ENCODE measurements around the gene COL15A1. TPM values are rescaled to one million over a fixed set of nuclear protein-coding genes. Genes with fewer than 3 reads are reported as not detected.

The COL15A1 gene
- total RNA-seq, 1 experiment from 2014 or later, result 0.22 TPM

DNA sequence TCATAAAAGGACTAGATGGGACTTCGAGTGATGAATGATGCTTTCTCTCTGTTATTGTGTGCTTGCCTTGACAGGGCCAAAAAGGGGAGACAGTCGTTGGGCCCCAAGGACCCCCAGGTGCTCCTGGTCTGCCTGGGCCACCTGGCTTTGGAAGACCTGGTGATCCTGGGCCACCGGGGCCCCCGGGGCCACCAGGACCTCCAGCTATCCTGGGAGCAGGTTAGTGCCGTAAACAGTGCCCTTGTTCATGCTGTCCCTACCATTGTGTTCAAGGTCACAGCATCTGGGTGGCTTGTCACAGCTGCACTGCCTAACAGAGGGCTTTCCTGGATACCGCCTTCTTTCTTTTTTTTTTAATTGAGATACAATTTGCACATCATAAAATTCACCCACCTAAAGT is 112.5 kb downstream of the COL15A1 start:
- ATAC-seq (no peak), DNase-seq (ENCODE audit: low spot score) (no peak)
- Mint-ChIP-seq H3K27me3 (ENCODE audit: low read depth) (peaks cover 3% of the 10 kb centered on the region), H3K4me3 (no peak overlapping the region), H3K4me1 (no peaks in the 10 kb centered on the region), H3K36me3 (no peaks in the 10 kb centered on the region), H3K9me3 (0 out of 2 replicates have a peak, but pooled peaks cover 4% of the 10 kb centered on the region), H3K27ac (no peak overlapping the region)
- TF ChIP-seq ZNF671 (CRISPR knock-in tag; IDR thresholded peaks at IDR 0.05) (no peak), NFYB (CRISPR knock-in tag; conservative IDR thresholded peaks at IDR 0.05; ENCODE audit: low read depth) (no peak), ZNF396 (CRISPR knock-in tag; IDR thresholded peaks at IDR 0.05; ENCODE audit: borderline replicate concordance) (no peak), ATF1 (CRISPR knock-in tag; IDR thresholded peaks at IDR 0.05) (no peak), OVOL2 (CRISPR knock-in tag; IDR thresholded peaks at IDR 0.05; ENCODE audit: borderline replicate concordance) (no peak), NFE2L1 (CRISPR knock-in tag; IDR thresholded peaks at IDR 0.05) (no peak), SOX15 (CRISPR knock-in tag; IDR thresholded peaks at IDR 0.05) (no peak), NR2C2 (CRISPR knock-in tag; IDR thresholded peaks at IDR 0.05) (no peak), TP53 (CRISPR knock-in tag; IDR thresholded peaks at IDR 0.05) (no peak), ZNF416 (CRISPR knock-in tag; IDR thresholded peaks at IDR 0.05) (no peak), HMGA2 (CRISPR knock-in tag; IDR thresholded peaks at IDR 0.05) (no peak), ZBTB21 (CRISPR knock-in tag; IDR thresholded peaks at IDR 0.05; ENCODE audit: borderline replicate concordance) (no peak)
- TF ChIP-seq, protein P1, sequence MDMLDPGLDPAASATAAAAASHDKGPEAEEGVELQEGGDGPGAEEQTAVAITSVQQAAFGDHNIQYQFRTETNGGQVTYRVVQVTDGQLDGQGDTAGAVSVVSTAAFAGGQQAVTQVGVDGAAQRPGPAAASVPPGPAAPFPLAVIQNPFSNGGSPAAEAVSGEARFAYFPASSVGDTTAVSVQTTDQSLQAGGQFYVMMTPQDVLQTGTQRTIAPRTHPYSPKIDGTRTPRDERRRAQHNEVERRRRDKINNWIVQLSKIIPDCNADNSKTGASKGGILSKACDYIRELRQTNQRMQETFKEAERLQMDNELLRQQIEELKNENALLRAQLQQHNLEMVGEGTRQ (CRISPR knock-in tag; IDR thresholded peaks at IDR 0.05), result no peak
- TF ChIP-seq, protein P2, sequence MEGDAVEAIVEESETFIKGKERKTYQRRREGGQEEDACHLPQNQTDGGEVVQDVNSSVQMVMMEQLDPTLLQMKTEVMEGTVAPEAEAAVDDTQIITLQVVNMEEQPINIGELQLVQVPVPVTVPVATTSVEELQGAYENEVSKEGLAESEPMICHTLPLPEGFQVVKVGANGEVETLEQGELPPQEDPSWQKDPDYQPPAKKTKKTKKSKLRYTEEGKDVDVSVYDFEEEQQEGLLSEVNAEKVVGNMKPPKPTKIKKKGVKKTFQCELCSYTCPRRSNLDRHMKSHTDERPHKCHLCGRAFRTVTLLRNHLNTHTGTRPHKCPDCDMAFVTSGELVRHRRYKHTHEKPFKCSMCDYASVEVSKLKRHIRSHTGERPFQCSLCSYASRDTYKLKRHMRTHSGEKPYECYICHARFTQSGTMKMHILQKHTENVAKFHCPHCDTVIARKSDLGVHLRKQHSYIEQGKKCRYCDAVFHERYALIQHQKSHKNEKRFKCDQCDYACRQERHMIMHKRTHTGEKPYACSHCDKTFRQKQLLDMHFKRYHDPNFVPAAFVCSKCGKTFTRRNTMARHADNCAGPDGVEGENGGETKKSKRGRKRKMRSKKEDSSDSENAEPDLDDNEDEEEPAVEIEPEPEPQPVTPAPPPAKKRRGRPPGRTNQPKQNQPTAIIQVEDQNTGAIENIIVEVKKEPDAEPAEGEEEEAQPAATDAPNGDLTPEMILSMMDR (IDR thresholded peaks at IDR 0.05), result no peak
- TF ChIP-seq, protein P3, sequence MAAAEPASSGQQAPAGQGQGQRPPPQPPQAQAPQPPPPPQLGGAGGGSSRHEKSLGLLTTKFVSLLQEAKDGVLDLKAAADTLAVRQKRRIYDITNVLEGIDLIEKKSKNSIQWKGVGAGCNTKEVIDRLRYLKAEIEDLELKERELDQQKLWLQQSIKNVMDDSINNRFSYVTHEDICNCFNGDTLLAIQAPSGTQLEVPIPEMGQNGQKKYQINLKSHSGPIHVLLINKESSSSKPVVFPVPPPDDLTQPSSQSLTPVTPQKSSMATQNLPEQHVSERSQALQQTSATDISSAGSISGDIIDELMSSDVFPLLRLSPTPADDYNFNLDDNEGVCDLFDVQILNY (CRISPR knock-in tag; IDR thresholded peaks at IDR 0.05), result no peak
- TF ChIP-seq, protein P4, sequence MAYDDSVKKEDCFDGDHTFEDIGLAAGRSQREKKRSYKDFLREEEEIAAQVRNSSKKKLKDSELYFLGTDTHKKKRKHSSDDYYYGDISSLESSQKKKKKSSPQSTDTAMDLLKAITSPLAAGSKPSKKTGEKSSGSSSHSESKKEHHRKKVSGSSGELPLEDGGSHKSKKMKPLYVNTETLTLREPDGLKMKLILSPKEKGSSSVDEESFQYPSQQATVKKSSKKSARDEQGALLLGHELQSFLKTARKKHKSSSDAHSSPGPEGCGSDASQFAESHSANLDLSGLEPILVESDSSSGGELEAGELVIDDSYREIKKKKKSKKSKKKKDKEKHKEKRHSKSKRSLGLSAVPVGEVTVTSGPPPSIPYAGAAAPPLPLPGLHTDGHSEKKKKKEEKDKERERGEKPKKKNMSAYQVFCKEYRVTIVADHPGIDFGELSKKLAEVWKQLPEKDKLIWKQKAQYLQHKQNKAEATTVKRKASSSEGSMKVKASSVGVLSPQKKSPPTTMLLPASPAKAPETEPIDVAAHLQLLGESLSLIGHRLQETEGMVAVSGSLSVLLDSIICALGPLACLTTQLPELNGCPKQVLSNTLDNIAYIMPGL (CRISPR knock-in tag; IDR thresholded peaks at IDR 0.05), result no peak
- TF ChIP-seq, protein P5, sequence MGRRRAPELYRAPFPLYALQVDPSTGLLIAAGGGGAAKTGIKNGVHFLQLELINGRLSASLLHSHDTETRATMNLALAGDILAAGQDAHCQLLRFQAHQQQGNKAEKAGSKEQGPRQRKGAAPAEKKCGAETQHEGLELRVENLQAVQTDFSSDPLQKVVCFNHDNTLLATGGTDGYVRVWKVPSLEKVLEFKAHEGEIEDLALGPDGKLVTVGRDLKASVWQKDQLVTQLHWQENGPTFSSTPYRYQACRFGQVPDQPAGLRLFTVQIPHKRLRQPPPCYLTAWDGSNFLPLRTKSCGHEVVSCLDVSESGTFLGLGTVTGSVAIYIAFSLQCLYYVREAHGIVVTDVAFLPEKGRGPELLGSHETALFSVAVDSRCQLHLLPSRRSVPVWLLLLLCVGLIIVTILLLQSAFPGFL (CRISPR knock-in tag; IDR thresholded peaks at IDR 0.05; ENCODE audit: borderline replicate concordance), result no peak
- TF ChIP-seq, protein P6, sequence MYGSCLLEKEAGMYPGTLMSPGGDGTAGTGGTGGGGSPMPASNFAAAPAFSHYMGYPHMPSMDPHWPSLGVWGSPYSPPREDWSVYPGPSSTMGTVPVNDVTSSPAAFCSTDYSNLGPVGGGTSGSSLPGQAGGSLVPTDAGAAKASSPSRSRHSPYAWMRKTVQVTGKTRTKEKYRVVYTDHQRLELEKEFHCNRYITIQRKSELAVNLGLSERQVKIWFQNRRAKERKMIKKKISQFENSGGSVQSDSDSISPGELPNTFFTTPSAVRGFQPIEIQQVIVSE (CRISPR knock-in tag; IDR thresholded peaks at IDR 0.05; ENCODE audit: borderline replicate concordance), result no peak
- TF ChIP-seq, protein P7, sequence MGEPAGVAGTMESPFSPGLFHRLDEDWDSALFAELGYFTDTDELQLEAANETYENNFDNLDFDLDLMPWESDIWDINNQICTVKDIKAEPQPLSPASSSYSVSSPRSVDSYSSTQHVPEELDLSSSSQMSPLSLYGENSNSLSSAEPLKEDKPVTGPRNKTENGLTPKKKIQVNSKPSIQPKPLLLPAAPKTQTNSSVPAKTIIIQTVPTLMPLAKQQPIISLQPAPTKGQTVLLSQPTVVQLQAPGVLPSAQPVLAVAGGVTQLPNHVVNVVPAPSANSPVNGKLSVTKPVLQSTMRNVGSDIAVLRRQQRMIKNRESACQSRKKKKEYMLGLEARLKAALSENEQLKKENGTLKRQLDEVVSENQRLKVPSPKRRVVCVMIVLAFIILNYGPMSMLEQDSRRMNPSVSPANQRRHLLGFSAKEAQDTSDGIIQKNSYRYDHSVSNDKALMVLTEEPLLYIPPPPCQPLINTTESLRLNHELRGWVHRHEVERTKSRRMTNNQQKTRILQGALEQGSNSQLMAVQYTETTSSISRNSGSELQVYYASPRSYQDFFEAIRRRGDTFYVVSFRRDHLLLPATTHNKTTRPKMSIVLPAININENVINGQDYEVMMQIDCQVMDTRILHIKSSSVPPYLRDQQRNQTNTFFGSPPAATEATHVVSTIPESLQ (CRISPR knock-in tag; IDR thresholded peaks at IDR 0.05), result no peak
- TF ChIP-seq, protein P8, sequence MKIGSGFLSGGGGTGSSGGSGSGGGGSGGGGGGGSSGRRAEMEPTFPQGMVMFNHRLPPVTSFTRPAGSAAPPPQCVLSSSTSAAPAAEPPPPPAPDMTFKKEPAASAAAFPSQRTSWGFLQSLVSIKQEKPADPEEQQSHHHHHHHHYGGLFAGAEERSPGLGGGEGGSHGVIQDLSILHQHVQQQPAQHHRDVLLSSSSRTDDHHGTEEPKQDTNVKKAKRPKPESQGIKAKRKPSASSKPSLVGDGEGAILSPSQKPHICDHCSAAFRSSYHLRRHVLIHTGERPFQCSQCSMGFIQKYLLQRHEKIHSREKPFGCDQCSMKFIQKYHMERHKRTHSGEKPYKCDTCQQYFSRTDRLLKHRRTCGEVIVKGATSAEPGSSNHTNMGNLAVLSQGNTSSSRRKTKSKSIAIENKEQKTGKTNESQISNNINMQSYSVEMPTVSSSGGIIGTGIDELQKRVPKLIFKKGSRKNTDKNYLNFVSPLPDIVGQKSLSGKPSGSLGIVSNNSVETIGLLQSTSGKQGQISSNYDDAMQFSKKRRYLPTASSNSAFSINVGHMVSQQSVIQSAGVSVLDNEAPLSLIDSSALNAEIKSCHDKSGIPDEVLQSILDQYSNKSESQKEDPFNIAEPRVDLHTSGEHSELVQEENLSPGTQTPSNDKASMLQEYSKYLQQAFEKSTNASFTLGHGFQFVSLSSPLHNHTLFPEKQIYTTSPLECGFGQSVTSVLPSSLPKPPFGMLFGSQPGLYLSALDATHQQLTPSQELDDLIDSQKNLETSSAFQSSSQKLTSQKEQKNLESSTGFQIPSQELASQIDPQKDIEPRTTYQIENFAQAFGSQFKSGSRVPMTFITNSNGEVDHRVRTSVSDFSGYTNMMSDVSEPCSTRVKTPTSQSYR (CRISPR knock-in tag; IDR thresholded peaks at IDR 0.05), result no peak
- ChIA-PET CTCF (no interaction called here), POLR2A (interaction anchor here (0.7 kb wide), 1 partner anchor 137 kb away, joined by 3 read pairs; no protein-coding TSS in a partner anchor)

All from WTC11 (cell line).